ENCODE results near the gene PIH1D1. TPM values are rescaled to one million over a fixed set of nuclear protein-coding genes. Genes with fewer than 3 reads are reported as not detected.

PIH1D1 gene
- total RNA-seq, 2 donors from 2014 or later = 128 to 133 TPM

- Histone ChIP-seq H3K9me3 (ENCODE audit: control insufficient read depth, low read length) (no peaks in the 10 kb centered on the region), H3K9ac (ENCODE audit: extremely low read depth, low read length, poor library complexity, severe bottlenecking) (no peak overlapping the region), H3K36me3 (ENCODE audit: control insufficient read depth, insufficient read depth, low read length) (no peaks in the 10 kb centered on the region), H3K4me1 (ENCODE audit: control insufficient read depth, insufficient read depth, low read length) (peaks cover 7% of the 10 kb centered on the region), H3K4me3 (ENCODE audit: low read length) (no peak overlapping the region), H3K27ac (ENCODE audit: low read depth, low read length) (no peak overlapping the region), H3K27me3 (ENCODE audit: control insufficient read depth, insufficient read depth, low read length, poor library complexity, severe bottlenecking) (no peaks in the 10 kb centered on the region)
- Mint-ChIP-seq H3K9me3 (no peaks in the 10 kb centered on the region), H3K36me3 (ENCODE audit: low read depth) (no peaks in the 10 kb centered on the region), H3K4me3 (no peak overlapping the region), H3K4me1 (peaks cover 20% of the 10 kb centered on the region), H3K27ac (no peak overlapping the region), H3K27me3 (ENCODE audit: insufficient read depth) (no peaks in the 10 kb centered on the region)
- peak; percentile 44 for DNase-seq
- WGBS, 2 experiments (ENCODE audit: insufficient coverage in 1 of 2, insufficient read length in 1 of 2) = 94 to 95% methylated on average over 3 to 5 of the region's 6 CpGs
- TF ChIP-seq CTCF (conservative IDR thresholded peaks at IDR 0.05) = no peak
Measured at GRCh38 chr19:49398931-49399330, 52.7 kb downstream of the PIH1D1 start.

- no peak overlapping the region for H3K27ac Mint-ChIP-seq
- no peaks in the 10 kb centered on the region for H3K36me3 Mint-ChIP-seq (ENCODE audit: low read depth)
- Histone ChIP-seq H3K4me1 (ENCODE audit: control insufficient read depth, insufficient read depth, low read length) (no peaks in the 10 kb centered on the region), H3K4me3 (ENCODE audit: low read length) (no peak overlapping the region), H3K9ac (ENCODE audit: extremely low read depth, low read length, poor library complexity, severe bottlenecking) (no peak overlapping the region), H3K36me3 (ENCODE audit: control insufficient read depth, insufficient read depth, low read length) (no peaks in the 10 kb centered on the region), H3K27me3 (ENCODE audit: control insufficient read depth, insufficient read depth, low read length, poor library complexity, severe bottlenecking) (peaks cover 2% of the 10 kb centered on the region), H3K9me3 (ENCODE audit: control insufficient read depth, low read length) (no peaks in the 10 kb centered on the region), H3K27ac (ENCODE audit: low read depth, low read length) (no peak overlapping the region)
- TF ChIP-seq CTCF (conservative IDR thresholded peaks at IDR 0.05) = no peak
- 70 to 74% methylated on average over 9 of the region's 11 CpGs for WGBS, 2 experiments (ENCODE audit: insufficient coverage in 1 of 2, insufficient read length in 1 of 2)
- no peak overlapping the region for H3K4me3 Mint-ChIP-seq
- peaks cover 13% of the 10 kb centered on the region for H3K4me1 Mint-ChIP-seq
- H3K9me3 Mint-ChIP-seq = no peaks in the 10 kb centered on the region
- no peak for DNase-seq
- H3K27me3 Mint-ChIP-seq (ENCODE audit: insufficient read depth) = no peaks in the 10 kb centered on the region
Measured at GRCh38 chr19:49398001-49398615, 53.5 kb downstream of the PIH1D1 start.

GRCh38 chr19:49396738-49397505, 54.7 kb downstream of the PIH1D1 start:
- H3K9me3 ChIP-seq (ENCODE audit: control insufficient read depth, low read length) = no peaks in the 10 kb centered on the region
- no peaks in the 10 kb centered on the region for H3K36me3 ChIP-seq (ENCODE audit: control insufficient read depth, insufficient read depth, low read length)

More at GRCh38 chr19:49396738-49397505, 54.7 kb downstream of the PIH1D1 start:
- no peaks in the 10 kb centered on the region for H3K36me3 Mint-ChIP-seq (ENCODE audit: low read depth)
- H3K4me3 Mint-ChIP-seq = no peak overlapping the region
- H3K9me3 Mint-ChIP-seq = no peaks in the 10 kb centered on the region
- peaks cover 13% of the 10 kb centered on the region for H3K4me1 Mint-ChIP-seq
- 91% methylated on average over 6 to 8 of the region's 8 CpGs for WGBS, 2 experiments (ENCODE audit: insufficient coverage in 1 of 2, insufficient read length in 1 of 2)
- no peak for DNase-seq
- no peak for TF ChIP-seq CTCF (conservative IDR thresholded peaks at IDR 0.05)
- peaks cover 3% of the 10 kb centered on the region for H3K27me3 Mint-ChIP-seq (ENCODE audit: insufficient read depth)
- Histone ChIP-seq H3K27me3 (ENCODE audit: control insufficient read depth, insufficient read depth, low read length, poor library complexity, severe bottlenecking) (peaks cover 9% of the 10 kb centered on the region), H3K27ac (ENCODE audit: low read depth, low read length) (no peak overlapping the region), H3K9ac (ENCODE audit: extremely low read depth, low read length, poor library complexity, severe bottlenecking) (no peak overlapping the region), H3K4me3 (ENCODE audit: low read length) (no peak overlapping the region), H3K4me1 (ENCODE audit: control insufficient read depth, insufficient read depth, low read length) (no peaks in the 10 kb centered on the region)
- peak overlapping the region; percentile 61 for H3K27ac Mint-ChIP-seq

Small RNAs within 50 kb of the gene (microRNA-seq; reads per million reads assigned to microRNA genes)
- 9.6 reads per million, percentile 44 among the genes with 10 or more reads in this experiment for gene MIR150 (ENCODE audit: borderline microRNAs expressed)

Other genes starting within 250 kb of the PIH1D1 start
- 1 to 10 TPM; 3.3 to 3.4 TPM for gene SLC6A16, start 126.6 kb downstream of the PIH1D1 start, total RNA-seq
- gene CD37, start 116.4 kb downstream of the PIH1D1 start, total RNA-seq = not detected
- 100 to 1,000 TPM; 142 to 166 TPM for gene TEAD2, start 89.4 kb downstream of the PIH1D1 start, total RNA-seq
- gene DKKL1, start 87.9 kb downstream of the PIH1D1 start, total RNA-seq = 1 to 10 TPM; 1.8 to 2.1 TPM
- gene KASH5, start 63.6 kb downstream of the PIH1D1 start, total RNA-seq = under 1 TPM in 1 of 2 donors, not detected in 1; 0.13 TPM
- not detected for gene PTH2, start 28.4 kb downstream of the PIH1D1 start, total RNA-seq
- under 1 TPM in 1 of 2 donors, not detected in 1; 0.18 TPM for gene GFY, start 26.4 kb downstream of the PIH1D1 start, total RNA-seq
- under 1 TPM; 0.22 to 0.33 TPM for gene SLC17A7, start 10.3 kb downstream of the PIH1D1 start, total RNA-seq
- gene ALDH16A1, start 1.4 kb upstream of the PIH1D1 start, total RNA-seq = 10 to 100 TPM; 52.8 to 57.1 TPM
- gene FLT3LG, start 22.4 kb upstream of the PIH1D1 start, total RNA-seq = 1 to 10 TPM in 1 of 2 donors, under 1 TPM in 1; 0.75 to 2.3 TPM
- gene RPL13A, start 35.8 kb upstream of the PIH1D1 start, total RNA-seq = 1,000 to 10,000 TPM; 2,434 to 3,023 TPM
- gene RPS11, start 44.6 kb upstream of the PIH1D1 start, total RNA-seq = 1,000 to 10,000 TPM; 1,814 to 2,035 TPM
- 10 to 100 TPM; 47.6 to 56.9 TPM for gene FCGRT, start 60.8 kb upstream of the PIH1D1 start, total RNA-seq
- 1 to 10 TPM; 4.9 to 9.0 TPM for gene RCN3, start 76.2 kb upstream of the PIH1D1 start, total RNA-seq
- gene NOSIP, start 128.7 kb upstream of the PIH1D1 start, total RNA-seq = 10 to 100 TPM; 58.0 to 62.3 TPM
- gene PRRG2, start 129.5 kb upstream of the PIH1D1 start, total RNA-seq = 1 to 10 TPM; 3.7 to 6.9 TPM
- 10 to 100 TPM; 67.6 to 69.6 TPM for gene PRR12, start 139.4 kb upstream of the PIH1D1 start, total RNA-seq
- gene RRAS, start 188.3 kb upstream of the PIH1D1 start, total RNA-seq = 1 to 10 TPM; 5.8 to 7.3 TPM
- gene SCAF1, start 190.4 kb upstream of the PIH1D1 start, total RNA-seq = 10 to 100 TPM; 84.8 to 94.5 TPM
- 100 to 1,000 TPM; 127 to 128 TPM for gene IRF3, start 214.0 kb upstream of the PIH1D1 start, total RNA-seq
- 100 to 1,000 TPM in 1 of 2 donors, 10 to 100 TPM in 1; 91.8 to 101 TPM for gene BCL2L12, start 214.1 kb upstream of the PIH1D1 start, total RNA-seq
- 100 to 1,000 TPM; 343 to 362 TPM for gene PRMT1, start 225.5 kb upstream of the PIH1D1 start, total RNA-seq
- 1 to 10 TPM; 4.6 to 7.7 TPM for gene ADM5, start 237.8 kb upstream of the PIH1D1 start, total RNA-seq
- gene CPT1C, start 239.3 kb upstream of the PIH1D1 start, total RNA-seq = 10 to 100 TPM; 41.4 to 59.7 TPM

Data from endodermal cell (in vitro differentiated cells).